Measurements from ENCODE around the gene ZNF749.

Gene ZNF749

GRCh38 chr19:57395710-57396109, 39.4 kb upstream of the ZNF749 start:
- Histone ChIP-seq H3K36me3 (ENCODE audit: insufficient read depth, low read length) (peaks cover 68% of the 10 kb centered on the region), H3K27ac (ENCODE audit: low read length) (no peak overlapping the region), H3K4me2 (ENCODE audit: insufficient read depth, low read length) (no peak overlapping the region), H3K79me2 (ENCODE audit: insufficient read depth, low read length) (peaks cover 61% of the 10 kb centered on the region), H4K20me1 (ENCODE audit: insufficient read depth, low read length) (peaks cover 15% of the 10 kb centered on the region; the same call in 1 of the 2 replicates), H3K27me3 (ENCODE audit: insufficient read depth, low read length, poor library complexity) (no peaks in the 10 kb centered on the region), H3K9me3 (ENCODE audit: insufficient read depth, low read length, severe bottlenecking) (peaks cover 4% of the 10 kb centered on the region), H3K4me1 (ENCODE audit: insufficient read depth, low read length) (peaks cover 23% of the 10 kb centered on the region), H2AFZ (ENCODE audit: low read depth, low read length) (no peak overlapping the region), H3K9ac (ENCODE audit: low read depth, low read length) (no peak overlapping the region), H3K4me3 (ENCODE audit: low read depth in 1 of 2, low read length in 2 of 2) (no peak overlapping the region)
- DNase-seq (no peak), ATAC-seq (ENCODE audit: insufficient read depth, low read depth) (no peak)
- TF ChIP-seq CTCF (IDR thresholded peaks at IDR 0.05; ENCODE audit: borderline replicate concordance, extremely low read depth, low read length, poor library complexity, severe bottlenecking) (no peak), EZH2 (IDR thresholded peaks at IDR 0.05; ENCODE audit: borderline replicate concordance, low read depth, low read length, severe bottlenecking) (no peak)

- ATAC-seq (ENCODE audit: insufficient read depth, low read depth): no peak
- Histone ChIP-seq H3K9me3 (ENCODE audit: insufficient read depth, low read length, severe bottlenecking) (peaks cover 17% of the 10 kb centered on the region), H4K20me1 (ENCODE audit: insufficient read depth, low read length) (peaks cover 8% of the 10 kb centered on the region; the same call in 1 of the 2 replicates), H2AFZ (ENCODE audit: low read depth, low read length) (no peak overlapping the region), H3K27ac (ENCODE audit: low read length) (no peak overlapping the region), H3K27me3 (ENCODE audit: insufficient read depth, low read length, poor library complexity) (no peaks in the 10 kb centered on the region), H3K9ac (ENCODE audit: low read depth, low read length) (no peak overlapping the region), H3K36me3 (ENCODE audit: insufficient read depth, low read length) (peaks cover 68% of the 10 kb centered on the region), H3K4me2 (ENCODE audit: insufficient read depth, low read length) (no peak overlapping the region), H3K79me2 (ENCODE audit: insufficient read depth, low read length) (peaks cover 33% of the 10 kb centered on the region), H3K4me1 (ENCODE audit: insufficient read depth, low read length) (no peaks in the 10 kb centered on the region), H3K4me3 (ENCODE audit: low read depth in 1 of 2, low read length in 2 of 2) (no peak overlapping the region)
- DNase-seq: no peak
- TF ChIP-seq CTCF (IDR thresholded peaks at IDR 0.05; ENCODE audit: borderline replicate concordance, extremely low read depth, low read length, poor library complexity, severe bottlenecking) (no peak), EZH2 (IDR thresholded peaks at IDR 0.05; ENCODE audit: borderline replicate concordance, low read depth, low read length, severe bottlenecking) (no peak)
Measured at GRCh38 chr19:57398868-57399267, 36.3 kb upstream of the ZNF749 start.

- H3K36me3 ChIP-seq (ENCODE audit: insufficient read depth, low read length): peaks cover 23% of the 10 kb centered on the region
- no peaks in the 10 kb centered on the region for H3K4me1 ChIP-seq (ENCODE audit: insufficient read depth, low read length)
- ATAC-seq (ENCODE audit: insufficient read depth, low read depth) (no peak), DNase-seq (no peak)
- TF ChIP-seq EZH2 (IDR thresholded peaks at IDR 0.05; ENCODE audit: borderline replicate concordance, low read depth, low read length, severe bottlenecking) (no peak), CTCF (IDR thresholded peaks at IDR 0.05; ENCODE audit: borderline replicate concordance, extremely low read depth, low read length, poor library complexity, severe bottlenecking) (no peak)
- H3K4me2 ChIP-seq (ENCODE audit: insufficient read depth, low read length): no peak overlapping the region
- H3K4me3 ChIP-seq (ENCODE audit: low read depth in 1 of 2, low read length in 2 of 2): no peak overlapping the region
- peaks cover 13% of the 10 kb centered on the region for H3K9me3 ChIP-seq (ENCODE audit: insufficient read depth, low read length, severe bottlenecking)
- no peaks in the 10 kb centered on the region for H3K79me2 ChIP-seq (ENCODE audit: insufficient read depth, low read length)
- H3K9ac ChIP-seq (ENCODE audit: low read depth, low read length): no peak overlapping the region
- H3K27me3 ChIP-seq (ENCODE audit: insufficient read depth, low read length, poor library complexity): no peaks in the 10 kb centered on the region
- no peak overlapping the region for H3K27ac ChIP-seq (ENCODE audit: low read length)
- H4K20me1 ChIP-seq (ENCODE audit: insufficient read depth, low read length): no peaks in the 10 kb centered on the region
- H2AFZ ChIP-seq (ENCODE audit: low read depth, low read length): no peak overlapping the region
Measured at GRCh38 chr19:57403737-57404563, 31.2 kb upstream of the ZNF749 start.
